H1 (cell line): ENCODE results near the gene CDCP1. TPM values are rescaled to one million over a fixed set of nuclear protein-coding genes. Genes with fewer than 3 reads are reported as not detected.

Experiments
- CBX8 ChIP-seq: fragments of 300-800, 300-1000 bp; sonication (generic); IDR thresholded peaks from 2 replicates; pipeline ENCODE4 v1.7.1; 2016; ENCODE audit warnings: low read depth, low read length, borderline replicate concordance
- E2F6 ChIP-seq: IDR thresholded peaks from 2 replicates; pipeline ENCODE4 v1.6.1; 2012; ENCODE audit warnings: inconsistent platforms
- FOSL1 ChIP-seq: IDR thresholded peaks from 2 replicates; pipeline ENCODE4 v1.6.1; 2011; ENCODE audit warnings: mild to moderate bottlenecking, low read depth, low read length, moderate library complexity; ENCODE audit not compliant: insufficient read depth
- POU5F1 ChIP-seq: IDR thresholded peaks from 2 replicates; pipeline ENCODE4 v1.6.1; 2011; ENCODE audit warnings: low read depth, mild to moderate bottlenecking, low read length, moderate library complexity
- SP1 ChIP-seq: IDR thresholded peaks from 2 replicates; pipeline ENCODE4 v1.6.1; 2011; ENCODE audit warnings: low read depth, low read length
- TAF7 ChIP-seq: optimal IDR thresholded peaks from 2 replicates; pipeline ENCODE3; 2011; ENCODE audit warnings: low read depth, mild to moderate bottlenecking, inconsistent platforms, low read length, moderate library complexity, borderline replicate concordance
- polyA plus RNA-seq, 7 experiments: library from polyadenylated mRNA; depleted of rRNA in 3 of 7; stranded (reverse) in 5 of 7; unstranded in 2 of 7; fragments of >200 nt in 5 of 7; fragments of 200-250 nt in 2 of 7; gene quantifications; 1 replicate in 5 of 7; 2 replicates in 1 of 7; 4 replicates in 1 of 7; pipeline versions ENCODE4 v1.2.1 to v1.2.3, GENCODE V29; 2011 to 2013; ENCODE audit warnings: missing spikeins in 2 of 7, mixed read lengths in 2 of 7
- total RNA-seq: library from RNA; stranded (reverse); fragmentation: NEBNext Ultra II Directional; extraction: Animal tissue kit (Norgen Biotek cat#: 25700); gene quantifications from 2 replicates; pipeline ENCODE4 v1.2.1, GENCODE V29; 2021
- TF ChIP-seq, protein P1 (sequence below): fragments of 300-600 bp; sonication (generic); IDR thresholded peaks from 2 replicates; pipeline ENCODE4 v1.7.1; 2012; ENCODE audit warnings: low read length, moderate library complexity, mild to moderate bottlenecking, inconsistent platforms; ENCODE audit not compliant: insufficient replicate concordance
- TF ChIP-seq, protein P2 (sequence below), 3 experiments: IDR thresholded peaks; 1 replicate in 2 of 3; 2 replicates in 1 of 3; pipeline versions ENCODE4 v1.5.1 to v1.6.1; 2011; ENCODE audit warnings: low read length in 3 of 3, mild to moderate bottlenecking in 3 of 3, inconsistent platforms in 2 of 3, low read depth in 1 of 3, moderate library complexity in 1 of 3; ENCODE audit not compliant: insufficient read depth in 1 of 3; ENCODE audit errors: control extremely low read depth in 1 of 3

Gene CDCP1
- total and polyA plus RNA-seq, 2 of the 8 experiments (the other 6 are each of a cell fraction or from before 2014, with no cell fraction given) = 10.0 to 23.3 TPM

GRCh38 chr3:45093176-45093575 lies 53.0 kb downstream of the CDCP1 start (continued):
- TF ChIP-seq, protein P1, sequence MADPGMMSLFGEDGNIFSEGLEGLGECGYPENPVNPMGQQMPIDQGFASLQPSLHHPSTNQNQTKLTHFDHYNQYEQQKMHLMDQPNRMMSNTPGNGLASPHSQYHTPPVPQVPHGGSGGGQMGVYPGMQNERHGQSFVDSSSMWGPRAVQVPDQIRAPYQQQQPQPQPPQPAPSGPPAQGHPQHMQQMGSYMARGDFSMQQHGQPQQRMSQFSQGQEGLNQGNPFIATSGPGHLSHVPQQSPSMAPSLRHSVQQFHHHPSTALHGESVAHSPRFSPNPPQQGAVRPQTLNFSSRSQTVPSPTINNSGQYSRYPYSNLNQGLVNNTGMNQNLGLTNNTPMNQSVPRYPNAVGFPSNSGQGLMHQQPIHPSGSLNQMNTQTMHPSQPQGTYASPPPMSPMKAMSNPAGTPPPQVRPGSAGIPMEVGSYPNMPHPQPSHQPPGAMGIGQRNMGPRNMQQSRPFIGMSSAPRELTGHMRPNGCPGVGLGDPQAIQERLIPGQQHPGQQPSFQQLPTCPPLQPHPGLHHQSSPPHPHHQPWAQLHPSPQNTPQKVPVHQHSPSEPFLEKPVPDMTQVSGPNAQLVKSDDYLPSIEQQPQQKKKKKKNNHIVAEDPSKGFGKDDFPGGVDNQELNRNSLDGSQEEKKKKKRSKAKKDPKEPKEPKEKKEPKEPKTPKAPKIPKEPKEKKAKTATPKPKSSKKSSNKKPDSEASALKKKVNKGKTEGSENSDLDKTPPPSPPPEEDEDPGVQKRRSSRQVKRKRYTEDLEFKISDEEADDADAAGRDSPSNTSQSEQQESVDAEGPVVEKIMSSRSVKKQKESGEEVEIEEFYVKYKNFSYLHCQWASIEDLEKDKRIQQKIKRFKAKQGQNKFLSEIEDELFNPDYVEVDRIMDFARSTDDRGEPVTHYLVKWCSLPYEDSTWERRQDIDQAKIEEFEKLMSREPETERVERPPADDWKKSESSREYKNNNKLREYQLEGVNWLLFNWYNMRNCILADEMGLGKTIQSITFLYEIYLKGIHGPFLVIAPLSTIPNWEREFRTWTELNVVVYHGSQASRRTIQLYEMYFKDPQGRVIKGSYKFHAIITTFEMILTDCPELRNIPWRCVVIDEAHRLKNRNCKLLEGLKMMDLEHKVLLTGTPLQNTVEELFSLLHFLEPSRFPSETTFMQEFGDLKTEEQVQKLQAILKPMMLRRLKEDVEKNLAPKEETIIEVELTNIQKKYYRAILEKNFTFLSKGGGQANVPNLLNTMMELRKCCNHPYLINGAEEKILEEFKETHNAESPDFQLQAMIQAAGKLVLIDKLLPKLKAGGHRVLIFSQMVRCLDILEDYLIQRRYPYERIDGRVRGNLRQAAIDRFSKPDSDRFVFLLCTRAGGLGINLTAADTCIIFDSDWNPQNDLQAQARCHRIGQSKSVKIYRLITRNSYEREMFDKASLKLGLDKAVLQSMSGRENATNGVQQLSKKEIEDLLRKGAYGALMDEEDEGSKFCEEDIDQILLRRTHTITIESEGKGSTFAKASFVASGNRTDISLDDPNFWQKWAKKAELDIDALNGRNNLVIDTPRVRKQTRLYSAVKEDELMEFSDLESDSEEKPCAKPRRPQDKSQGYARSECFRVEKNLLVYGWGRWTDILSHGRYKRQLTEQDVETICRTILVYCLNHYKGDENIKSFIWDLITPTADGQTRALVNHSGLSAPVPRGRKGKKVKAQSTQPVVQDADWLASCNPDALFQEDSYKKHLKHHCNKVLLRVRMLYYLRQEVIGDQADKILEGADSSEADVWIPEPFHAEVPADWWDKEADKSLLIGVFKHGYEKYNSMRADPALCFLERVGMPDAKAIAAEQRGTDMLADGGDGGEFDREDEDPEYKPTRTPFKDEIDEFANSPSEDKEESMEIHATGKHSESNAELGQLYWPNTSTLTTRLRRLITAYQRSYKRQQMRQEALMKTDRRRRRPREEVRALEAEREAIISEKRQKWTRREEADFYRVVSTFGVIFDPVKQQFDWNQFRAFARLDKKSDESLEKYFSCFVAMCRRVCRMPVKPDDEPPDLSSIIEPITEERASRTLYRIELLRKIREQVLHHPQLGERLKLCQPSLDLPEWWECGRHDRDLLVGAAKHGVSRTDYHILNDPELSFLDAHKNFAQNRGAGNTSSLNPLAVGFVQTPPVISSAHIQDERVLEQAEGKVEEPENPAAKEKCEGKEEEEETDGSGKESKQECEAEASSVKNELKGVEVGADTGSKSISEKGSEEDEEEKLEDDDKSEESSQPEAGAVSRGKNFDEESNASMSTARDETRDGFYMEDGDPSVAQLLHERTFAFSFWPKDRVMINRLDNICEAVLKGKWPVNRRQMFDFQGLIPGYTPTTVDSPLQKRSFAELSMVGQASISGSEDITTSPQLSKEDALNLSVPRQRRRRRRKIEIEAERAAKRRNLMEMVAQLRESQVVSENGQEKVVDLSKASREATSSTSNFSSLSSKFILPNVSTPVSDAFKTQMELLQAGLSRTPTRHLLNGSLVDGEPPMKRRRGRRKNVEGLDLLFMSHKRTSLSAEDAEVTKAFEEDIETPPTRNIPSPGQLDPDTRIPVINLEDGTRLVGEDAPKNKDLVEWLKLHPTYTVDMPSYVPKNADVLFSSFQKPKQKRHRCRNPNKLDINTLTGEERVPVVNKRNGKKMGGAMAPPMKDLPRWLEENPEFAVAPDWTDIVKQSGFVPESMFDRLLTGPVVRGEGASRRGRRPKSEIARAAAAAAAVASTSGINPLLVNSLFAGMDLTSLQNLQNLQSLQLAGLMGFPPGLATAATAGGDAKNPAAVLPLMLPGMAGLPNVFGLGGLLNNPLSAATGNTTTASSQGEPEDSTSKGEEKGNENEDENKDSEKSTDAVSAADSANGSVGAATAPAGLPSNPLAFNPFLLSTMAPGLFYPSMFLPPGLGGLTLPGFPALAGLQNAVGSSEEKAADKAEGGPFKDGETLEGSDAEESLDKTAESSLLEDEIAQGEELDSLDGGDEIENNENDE = no peak
- TF ChIP-seq CBX8 (no peak), TAF7 (no peak), SP1 (no peak), POU5F1 (no peak), E2F6 (no peak), FOSL1 (no peak)
- TF ChIP-seq, protein P2, sequence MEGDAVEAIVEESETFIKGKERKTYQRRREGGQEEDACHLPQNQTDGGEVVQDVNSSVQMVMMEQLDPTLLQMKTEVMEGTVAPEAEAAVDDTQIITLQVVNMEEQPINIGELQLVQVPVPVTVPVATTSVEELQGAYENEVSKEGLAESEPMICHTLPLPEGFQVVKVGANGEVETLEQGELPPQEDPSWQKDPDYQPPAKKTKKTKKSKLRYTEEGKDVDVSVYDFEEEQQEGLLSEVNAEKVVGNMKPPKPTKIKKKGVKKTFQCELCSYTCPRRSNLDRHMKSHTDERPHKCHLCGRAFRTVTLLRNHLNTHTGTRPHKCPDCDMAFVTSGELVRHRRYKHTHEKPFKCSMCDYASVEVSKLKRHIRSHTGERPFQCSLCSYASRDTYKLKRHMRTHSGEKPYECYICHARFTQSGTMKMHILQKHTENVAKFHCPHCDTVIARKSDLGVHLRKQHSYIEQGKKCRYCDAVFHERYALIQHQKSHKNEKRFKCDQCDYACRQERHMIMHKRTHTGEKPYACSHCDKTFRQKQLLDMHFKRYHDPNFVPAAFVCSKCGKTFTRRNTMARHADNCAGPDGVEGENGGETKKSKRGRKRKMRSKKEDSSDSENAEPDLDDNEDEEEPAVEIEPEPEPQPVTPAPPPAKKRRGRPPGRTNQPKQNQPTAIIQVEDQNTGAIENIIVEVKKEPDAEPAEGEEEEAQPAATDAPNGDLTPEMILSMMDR (IDR thresholded peaks at IDR 0.05; ENCODE audit: control extremely low read depth in 1 of 3, insufficient read depth in 1 of 3, low read depth in 1 of 3, low read length in 3 of 3) = no peak
